ENCODE results near the gene CEP350. TPM values are rescaled to one million over a fixed set of nuclear protein-coding genes. Genes with fewer than 3 reads are reported as not detected.

Gene CEP350
- total and polyA plus RNA-seq, 2 of the 13 experiments (the other 11 are each of a cell fraction or from before 2014, with no cell fraction given), result 7.6 to 35.9 TPM

GRCh38 chr1:180154325-180155181, 199.9 kb downstream of the CEP350 start, which contains the start of gene QSOX1 (continued):
- TF ChIP-seq, protein P1, sequence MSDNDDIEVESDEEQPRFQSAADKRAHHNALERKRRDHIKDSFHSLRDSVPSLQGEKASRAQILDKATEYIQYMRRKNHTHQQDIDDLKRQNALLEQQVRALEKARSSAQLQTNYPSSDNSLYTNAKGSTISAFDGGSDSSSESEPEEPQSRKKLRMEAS (IDR thresholded peaks at IDR 0.05), result peak; percentile 52
- peak; percentile 61; the same call in 1 of the 2 replicates for TF ChIP-seq KDM5A (IDR thresholded peaks at IDR 0.05; ENCODE audit: borderline replicate concordance, low read length)
- TF ChIP-seq ZNF772 (CRISPR knock-in tag; IDR thresholded peaks at IDR 0.05), result peak; percentile 46; the same call in 1 of the 2 replicates
- TF ChIP-seq, protein P2, sequence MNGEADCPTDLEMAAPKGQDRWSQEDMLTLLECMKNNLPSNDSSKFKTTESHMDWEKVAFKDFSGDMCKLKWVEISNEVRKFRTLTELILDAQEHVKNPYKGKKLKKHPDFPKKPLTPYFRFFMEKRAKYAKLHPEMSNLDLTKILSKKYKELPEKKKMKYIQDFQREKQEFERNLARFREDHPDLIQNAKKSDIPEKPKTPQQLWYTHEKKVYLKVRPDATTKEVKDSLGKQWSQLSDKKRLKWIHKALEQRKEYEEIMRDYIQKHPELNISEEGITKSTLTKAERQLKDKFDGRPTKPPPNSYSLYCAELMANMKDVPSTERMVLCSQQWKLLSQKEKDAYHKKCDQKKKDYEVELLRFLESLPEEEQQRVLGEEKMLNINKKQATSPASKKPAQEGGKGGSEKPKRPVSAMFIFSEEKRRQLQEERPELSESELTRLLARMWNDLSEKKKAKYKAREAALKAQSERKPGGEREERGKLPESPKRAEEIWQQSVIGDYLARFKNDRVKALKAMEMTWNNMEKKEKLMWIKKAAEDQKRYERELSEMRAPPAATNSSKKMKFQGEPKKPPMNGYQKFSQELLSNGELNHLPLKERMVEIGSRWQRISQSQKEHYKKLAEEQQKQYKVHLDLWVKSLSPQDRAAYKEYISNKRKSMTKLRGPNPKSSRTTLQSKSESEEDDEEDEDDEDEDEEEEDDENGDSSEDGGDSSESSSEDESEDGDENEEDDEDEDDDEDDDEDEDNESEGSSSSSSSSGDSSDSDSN (CRISPR knock-in tag; IDR thresholded peaks at IDR 0.05), result peak; percentile 81
- no peak for TF ChIP-seq ATRX (CRISPR knock-in tag; IDR thresholded peaks at IDR 0.05; ENCODE audit: borderline replicate concordance)
- TF ChIP-seq SP4 (CRISPR knock-in tag; IDR thresholded peaks at IDR 0.05), result peak; percentile 47; the same call in 1 of the 2 replicates
- TF ChIP-seq RNF2 (conservative IDR thresholded peaks at IDR 0.05; ENCODE audit: low read depth), result peak; percentile 59; the same call in 1 of the 2 replicates
- peak; percentile 43; the same call in 1 of the 2 replicates for TF ChIP-seq MEIS2 (CRISPR knock-in tag; IDR thresholded peaks at IDR 0.05)
- TF ChIP-seq, protein P3, sequence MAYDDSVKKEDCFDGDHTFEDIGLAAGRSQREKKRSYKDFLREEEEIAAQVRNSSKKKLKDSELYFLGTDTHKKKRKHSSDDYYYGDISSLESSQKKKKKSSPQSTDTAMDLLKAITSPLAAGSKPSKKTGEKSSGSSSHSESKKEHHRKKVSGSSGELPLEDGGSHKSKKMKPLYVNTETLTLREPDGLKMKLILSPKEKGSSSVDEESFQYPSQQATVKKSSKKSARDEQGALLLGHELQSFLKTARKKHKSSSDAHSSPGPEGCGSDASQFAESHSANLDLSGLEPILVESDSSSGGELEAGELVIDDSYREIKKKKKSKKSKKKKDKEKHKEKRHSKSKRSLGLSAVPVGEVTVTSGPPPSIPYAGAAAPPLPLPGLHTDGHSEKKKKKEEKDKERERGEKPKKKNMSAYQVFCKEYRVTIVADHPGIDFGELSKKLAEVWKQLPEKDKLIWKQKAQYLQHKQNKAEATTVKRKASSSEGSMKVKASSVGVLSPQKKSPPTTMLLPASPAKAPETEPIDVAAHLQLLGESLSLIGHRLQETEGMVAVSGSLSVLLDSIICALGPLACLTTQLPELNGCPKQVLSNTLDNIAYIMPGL (CRISPR knock-in tag; IDR thresholded peaks at IDR 0.05; ENCODE audit: borderline replicate concordance in 1 of 2, low read depth in 1 of 2), result peak in 1 of 2 experiments; percentile 31; a peak in 1 of 4 replicates
- no peak; the same call in none of the 2 replicates for TF ChIP-seq NRL (CRISPR knock-in tag; IDR thresholded peaks at IDR 0.05; ENCODE audit: borderline replicate concordance)
- TF ChIP-seq ELF1 (CRISPR knock-in tag; IDR thresholded peaks at IDR 0.05), result peak; percentile 60
- no peak for TF ChIP-seq PAF1 (CRISPR knock-in tag; IDR thresholded peaks at IDR 0.05)
- peak; percentile 57; the same call in 1 of the 3 replicates for TF ChIP-seq MXI1 (IDR thresholded peaks at IDR 0.05; ENCODE audit: borderline replicate concordance, low read depth, low read length)
- TF ChIP-seq SMAD1 (CRISPR knock-in tag; IDR thresholded peaks at IDR 0.05; ENCODE audit: borderline replicate concordance, low read depth), result 0 out of 2 replicates have a peak, but pooled peaks have one; percentile 8
- TF ChIP-seq TEAD3 (CRISPR knock-in tag; optimal IDR thresholded peaks at IDR 0.05; ENCODE audit: borderline replicate concordance), result no peak
- 0 out of 2 replicates have a peak, but pooled peaks have one; percentile 41 for TF ChIP-seq ZNF605 (CRISPR knock-in tag; IDR thresholded peaks at IDR 0.05)
- TF ChIP-seq, protein P4, sequence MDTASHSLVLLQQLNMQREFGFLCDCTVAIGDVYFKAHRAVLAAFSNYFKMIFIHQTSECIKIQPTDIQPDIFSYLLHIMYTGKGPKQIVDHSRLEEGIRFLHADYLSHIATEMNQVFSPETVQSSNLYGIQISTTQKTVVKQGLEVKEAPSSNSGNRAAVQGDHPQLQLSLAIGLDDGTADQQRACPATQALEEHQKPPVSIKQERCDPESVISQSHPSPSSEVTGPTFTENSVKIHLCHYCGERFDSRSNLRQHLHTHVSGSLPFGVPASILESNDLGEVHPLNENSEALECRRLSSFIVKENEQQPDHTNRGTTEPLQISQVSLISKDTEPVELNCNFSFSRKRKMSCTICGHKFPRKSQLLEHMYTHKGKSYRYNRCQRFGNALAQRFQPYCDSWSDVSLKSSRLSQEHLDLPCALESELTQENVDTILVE (CRISPR knock-in tag; IDR thresholded peaks at IDR 0.05), result 0 out of 2 replicates have a peak, but pooled peaks have one; percentile 20
- TF ChIP-seq ZNF790 (CRISPR knock-in tag; IDR thresholded peaks at IDR 0.05; ENCODE audit: borderline replicate concordance), result 0 out of 2 replicates have a peak, but pooled peaks have one; percentile 56
- TF ChIP-seq SAP130 (CRISPR knock-in tag; IDR thresholded peaks at IDR 0.05; ENCODE audit: low read depth), result peak; percentile 58
- no peak for TF ChIP-seq ZBTB20 (CRISPR knock-in tag; IDR thresholded peaks at IDR 0.05; ENCODE audit: borderline replicate concordance, low read depth)
- 0 out of 2 replicates have a peak, but pooled peaks have one; percentile 37 for TF ChIP-seq ZNF841 (CRISPR knock-in tag; IDR thresholded peaks at IDR 0.05; ENCODE audit: borderline replicate concordance)
- TF ChIP-seq PAWR (CRISPR knock-in tag; IDR thresholded peaks at IDR 0.05; ENCODE audit: borderline replicate concordance), result no peak
- 0 out of 2 replicates have a peak, but pooled peaks have one; percentile 61 for TF ChIP-seq ZNF724P (CRISPR knock-in tag; IDR thresholded peaks at IDR 0.05; ENCODE audit: borderline replicate concordance)
- no peak for TF ChIP-seq SETDB1 (CRISPR knock-in tag; IDR thresholded peaks at IDR 0.05; ENCODE audit: borderline replicate concordance)
